Measurements from ENCODE around the gene ACOT8.

Gene ACOT8

GRCh38 chr20:45860560-45861220, 3.5 kb upstream of the ACOT8 start:
- Histone ChIP-seq H3K79me2 (ENCODE audit: low read length) (peaks cover 17% of the 10 kb centered on the region), H4K20me1 (ENCODE audit: insufficient read depth, low read length) (no peaks in the 10 kb centered on the region), H3K27me3 (ENCODE audit: low read depth, low read length) (no peaks in the 10 kb centered on the region), H2AFZ (ENCODE audit: low read depth, low read length) (no peak overlapping the region), H3K9me3 (ENCODE audit: insufficient read depth, low read length) (no peaks in the 10 kb centered on the region), H3K4me2 (ENCODE audit: low read length) (no peak overlapping the region), H3K27ac (ENCODE audit: low read length) (no peak overlapping the region), H3K9ac (ENCODE audit: low read length) (no peak overlapping the region), H3K36me3 (replicated peaks; ENCODE audit: low read depth, low read length) (no peaks in the 10 kb centered on the region), H3K4me3 (ENCODE audit: low read length) (no peak overlapping the region), H3K4me1 (ENCODE audit: low read length) (peaks cover 15% of the 10 kb centered on the region)
- TF ChIP-seq CTCF (IDR thresholded peaks at IDR 0.05; ENCODE audit: low read depth, low read length) (no peak), EZH2phosphoT487 (IDR thresholded peaks at IDR 0.05; ENCODE audit: low read depth) (no peak)

- Histone ChIP-seq H3K9ac (ENCODE audit: low read length) (no peak overlapping the region), H3K4me2 (ENCODE audit: low read length) (no peak overlapping the region), H2AFZ (ENCODE audit: low read depth, low read length) (no peak overlapping the region), H3K79me2 (ENCODE audit: low read length) (peaks cover 17% of the 10 kb centered on the region), H3K27ac (ENCODE audit: low read length) (no peak overlapping the region), H3K4me3 (ENCODE audit: low read length) (no peak overlapping the region), H3K36me3 (replicated peaks; ENCODE audit: low read depth, low read length) (peaks cover 2% of the 10 kb centered on the region), H3K9me3 (ENCODE audit: insufficient read depth, low read length) (no peaks in the 10 kb centered on the region), H4K20me1 (ENCODE audit: insufficient read depth, low read length) (no peaks in the 10 kb centered on the region), H3K4me1 (ENCODE audit: low read length) (peaks cover 15% of the 10 kb centered on the region), H3K27me3 (ENCODE audit: low read depth, low read length) (no peaks in the 10 kb centered on the region)
- no peak for TF ChIP-seq CTCF (IDR thresholded peaks at IDR 0.05; ENCODE audit: low read depth, low read length)
- no peak for TF ChIP-seq EZH2phosphoT487 (IDR thresholded peaks at IDR 0.05; ENCODE audit: low read depth)
These were observed 2.7 kb upstream of the ACOT8 start for GRCh38 chr20:45859916-45860315.

- Histone ChIP-seq H3K9ac (ENCODE audit: low read length) (peak overlapping the region; percentile 81), H2AFZ (ENCODE audit: low read depth, low read length) (peak overlapping the region; percentile 96), H3K4me3 (ENCODE audit: low read length) (peak overlapping the region; percentile 82), H3K9me3 (ENCODE audit: insufficient read depth, low read length) (no peaks in the 10 kb centered on the region), H3K4me1 (ENCODE audit: low read length) (peaks cover 15% of the 10 kb centered on the region), H3K4me2 (ENCODE audit: low read length) (peak overlapping the region; percentile 75), H3K27ac (ENCODE audit: low read length) (peak overlapping the region; percentile 63), H3K79me2 (ENCODE audit: low read length) (peaks cover 17% of the 10 kb centered on the region), H3K36me3 (replicated peaks; ENCODE audit: low read depth, low read length) (peaks cover 7% of the 10 kb centered on the region), H3K27me3 (ENCODE audit: low read depth, low read length) (no peaks in the 10 kb centered on the region), H4K20me1 (ENCODE audit: insufficient read depth, low read length) (no peaks in the 10 kb centered on the region)
- TF ChIP-seq CTCF (IDR thresholded peaks at IDR 0.05; ENCODE audit: low read depth, low read length) (no peak), EZH2phosphoT487 (IDR thresholded peaks at IDR 0.05; ENCODE audit: low read depth) (no peak)
These were observed 657 bp upstream of the ACOT8 start for GRCh38 chr20:45857882-45858216.

GRCh38 chr20:45853484-45853883, 3.7 kb downstream of the ACOT8 start:
- no peak overlapping the region for H3K4me2 ChIP-seq (ENCODE audit: low read length)
- no peak overlapping the region for H3K4me3 ChIP-seq (ENCODE audit: low read length)
- H3K9me3 ChIP-seq (ENCODE audit: insufficient read depth, low read length): no peaks in the 10 kb centered on the region
- H3K27me3 ChIP-seq (ENCODE audit: low read depth, low read length): no peaks in the 10 kb centered on the region
- TF ChIP-seq CTCF (IDR thresholded peaks at IDR 0.05; ENCODE audit: low read depth, low read length): no peak
- TF ChIP-seq EZH2phosphoT487 (IDR thresholded peaks at IDR 0.05; ENCODE audit: low read depth): no peak
- H4K20me1 ChIP-seq (ENCODE audit: insufficient read depth, low read length): no peaks in the 10 kb centered on the region
- no peak overlapping the region for H2AFZ ChIP-seq (ENCODE audit: low read depth, low read length)
- no peak overlapping the region for H3K27ac ChIP-seq (ENCODE audit: low read length)
- H3K79me2 ChIP-seq (ENCODE audit: low read length): peaks cover 16% of the 10 kb centered on the region
- peaks cover 7% of the 10 kb centered on the region for H3K36me3 ChIP-seq (replicated peaks; ENCODE audit: low read depth, low read length)
- peaks cover 13% of the 10 kb centered on the region for H3K4me1 ChIP-seq (ENCODE audit: low read length)
- H3K9ac ChIP-seq (ENCODE audit: low read length): no peak overlapping the region
